Endothelial cell of umbilical vein (primary cell): ENCODE measurements around the gene TMEM178A.

Source experiments
- EZH2 ChIP-seq: IDR thresholded peaks from 2 replicates; pipeline ENCODE4 v1.6.1; 2012; ENCODE audit warnings: borderline replicate concordance, low read depth, mild to moderate bottlenecking, moderate library complexity, low read length, inconsistent platforms; ENCODE audit not compliant: severe bottlenecking
- GATA2 ChIP-seq: IDR thresholded peaks from 2 replicates; pipeline ENCODE4 v1.7.0; 2011; ENCODE audit warnings: low read depth, mild to moderate bottlenecking, moderate library complexity, mixed read lengths, low read length; ENCODE audit not compliant: insufficient read length, insufficient read depth
- JUN ChIP-seq: IDR thresholded peaks from 2 replicates; pipeline ENCODE4 v1.6.1; 2011; ENCODE audit warnings: borderline replicate concordance, low read depth; ENCODE audit not compliant: insufficient read length, insufficient read depth
- MYC ChIP-seq: IDR thresholded peaks from one replicate; pipeline ENCODE4 v1.6.1; 2011; ENCODE audit warnings: mild to moderate bottlenecking, low read depth, low read length
- POLR2A ChIP-seq: IDR thresholded peaks from 2 replicates; pipeline ENCODE4 v1.6.1; 2012; ENCODE audit warnings: low read depth, mild to moderate bottlenecking, control low read depth, low read length
- POLR2AphosphoS5 ChIP-seq: IDR thresholded peaks from 2 replicates; pipeline ENCODE4 v1.6.1; 2012; ENCODE audit warnings: low read depth, mild to moderate bottlenecking, control low read depth, low read length, moderate library complexity; ENCODE audit not compliant: insufficient read depth
- TF ChIP-seq, protein P1 (sequence below): IDR thresholded peaks from 2 replicates; pipeline ENCODE4 v1.6.1; 2011; ENCODE audit not compliant: insufficient read depth, insufficient read length
- TF ChIP-seq, protein P2 (sequence below), 2 donors: IDR thresholded peaks; 1 replicate in 1 of 2; 2 replicates in 1 of 2; pipeline ENCODE4 v1.5.1; 2011; ENCODE audit warnings: low read length in 2 of 2, mild to moderate bottlenecking in 2 of 2, moderate library complexity in 2 of 2, control low read depth in 1 of 2, inconsistent platforms in 1 of 2, low read depth in 1 of 2; ENCODE audit not compliant: insufficient read depth in 1 of 2; ENCODE audit errors: extremely low read depth in 1 of 2

DNA sequence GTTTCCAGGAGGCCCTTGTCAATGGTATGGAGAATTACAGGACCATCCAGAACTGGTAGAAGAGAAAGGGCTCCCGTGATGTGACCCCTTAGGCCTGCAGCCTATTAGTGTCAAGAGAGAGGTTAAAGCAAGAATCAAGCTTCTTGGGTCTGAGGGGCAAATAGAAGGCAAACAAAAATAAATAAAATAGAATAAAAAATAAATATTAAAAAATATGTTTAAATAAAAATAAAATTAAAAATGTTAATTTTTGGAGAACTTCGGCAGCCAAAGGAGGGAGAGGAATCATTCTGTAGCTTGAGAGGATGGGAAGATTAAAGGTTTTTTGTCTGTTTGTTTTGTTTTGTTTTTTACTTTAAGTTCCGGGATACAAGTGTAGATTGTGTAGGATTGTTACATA is 15.2 kb upstream of the TMEM178A start:
- TF ChIP-seq, protein P1, sequence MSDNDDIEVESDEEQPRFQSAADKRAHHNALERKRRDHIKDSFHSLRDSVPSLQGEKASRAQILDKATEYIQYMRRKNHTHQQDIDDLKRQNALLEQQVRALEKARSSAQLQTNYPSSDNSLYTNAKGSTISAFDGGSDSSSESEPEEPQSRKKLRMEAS: no peak
- TF ChIP-seq EZH2: no peak
- TF ChIP-seq MYC: no peak
- TF ChIP-seq, protein P2, sequence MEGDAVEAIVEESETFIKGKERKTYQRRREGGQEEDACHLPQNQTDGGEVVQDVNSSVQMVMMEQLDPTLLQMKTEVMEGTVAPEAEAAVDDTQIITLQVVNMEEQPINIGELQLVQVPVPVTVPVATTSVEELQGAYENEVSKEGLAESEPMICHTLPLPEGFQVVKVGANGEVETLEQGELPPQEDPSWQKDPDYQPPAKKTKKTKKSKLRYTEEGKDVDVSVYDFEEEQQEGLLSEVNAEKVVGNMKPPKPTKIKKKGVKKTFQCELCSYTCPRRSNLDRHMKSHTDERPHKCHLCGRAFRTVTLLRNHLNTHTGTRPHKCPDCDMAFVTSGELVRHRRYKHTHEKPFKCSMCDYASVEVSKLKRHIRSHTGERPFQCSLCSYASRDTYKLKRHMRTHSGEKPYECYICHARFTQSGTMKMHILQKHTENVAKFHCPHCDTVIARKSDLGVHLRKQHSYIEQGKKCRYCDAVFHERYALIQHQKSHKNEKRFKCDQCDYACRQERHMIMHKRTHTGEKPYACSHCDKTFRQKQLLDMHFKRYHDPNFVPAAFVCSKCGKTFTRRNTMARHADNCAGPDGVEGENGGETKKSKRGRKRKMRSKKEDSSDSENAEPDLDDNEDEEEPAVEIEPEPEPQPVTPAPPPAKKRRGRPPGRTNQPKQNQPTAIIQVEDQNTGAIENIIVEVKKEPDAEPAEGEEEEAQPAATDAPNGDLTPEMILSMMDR (IDR thresholded peaks at IDR 0.05; ENCODE audit: extremely low read depth in 1 of 2, insufficient read depth in 1 of 2, low read depth in 1 of 2, low read length in 2 of 2): no peak
- TF ChIP-seq POLR2AphosphoS5: no peak
- TF ChIP-seq POLR2A: no peak
- TF ChIP-seq JUN: no peak
- no peak for TF ChIP-seq GATA2
